K562 (cell line): Measurements from ENCODE around the gene NUDT22.

Experiments used
- CTBP1 ChIP-seq: fragments of 450-650 bp; IDR thresholded peaks from 2 replicates; pipeline ENCODE4 v1.6.1; 2016; ENCODE audit warnings: borderline replicate concordance
- POLR2A ChIP-seq: fragments of 450-650 bp; conservative IDR thresholded peaks from 2 replicates; pipeline ENCODE4 v1.6.1; 2016
- RCOR1 ChIP-seq, 2 experiments: IDR thresholded peaks; 2 replicates each; pipeline ENCODE4 v1.6.1; 2012; ENCODE audit warnings: low read depth in 2 of 2, low read length in 2 of 2, borderline replicate concordance in 1 of 2, improper control_type of control experiment in 1 of 2
- ZNF24 ChIP-seq: fragments of 450-650 bp; IDR thresholded peaks from 2 replicates; pipeline ENCODE4 v1.6.1; 2016
- ZNF436 ChIP-seq: fragments of 250-450, 450-650 bp; sonication (Bioruptor Pico); formaldehyde crosslinking; IDR thresholded peaks from 2 replicates; pipeline ENCODE4 v1.7.0; 2020; ENCODE audit warnings: mild to moderate bottlenecking
- TF ChIP-seq, protein P1 (sequence below), 3 experiments: IDR thresholded peaks in 2 of 3; conservative IDR thresholded peaks in 1 of 3; 2 replicates each; pipeline ENCODE4 v1.5.1; 2011 to 2012; ENCODE audit warnings: low read length in 3 of 3, mild to moderate bottlenecking in 3 of 3, control low read depth in 2 of 3, improper control_type of control experiment in 1 of 3, inconsistent platforms in 1 of 3, low read depth in 1 of 3, mixed read lengths in 1 of 3, moderate library complexity in 1 of 3; ENCODE audit not compliant: insufficient read depth in 2 of 3
- TF ChIP-seq, protein P2 (sequence below): fragments of 450-650 bp; formaldehyde crosslinking; IDR thresholded peaks from 2 replicates; pipeline ENCODE4 v1.4.0; 2022; ENCODE audit warnings: missing genetic modification characterization

DNA sequence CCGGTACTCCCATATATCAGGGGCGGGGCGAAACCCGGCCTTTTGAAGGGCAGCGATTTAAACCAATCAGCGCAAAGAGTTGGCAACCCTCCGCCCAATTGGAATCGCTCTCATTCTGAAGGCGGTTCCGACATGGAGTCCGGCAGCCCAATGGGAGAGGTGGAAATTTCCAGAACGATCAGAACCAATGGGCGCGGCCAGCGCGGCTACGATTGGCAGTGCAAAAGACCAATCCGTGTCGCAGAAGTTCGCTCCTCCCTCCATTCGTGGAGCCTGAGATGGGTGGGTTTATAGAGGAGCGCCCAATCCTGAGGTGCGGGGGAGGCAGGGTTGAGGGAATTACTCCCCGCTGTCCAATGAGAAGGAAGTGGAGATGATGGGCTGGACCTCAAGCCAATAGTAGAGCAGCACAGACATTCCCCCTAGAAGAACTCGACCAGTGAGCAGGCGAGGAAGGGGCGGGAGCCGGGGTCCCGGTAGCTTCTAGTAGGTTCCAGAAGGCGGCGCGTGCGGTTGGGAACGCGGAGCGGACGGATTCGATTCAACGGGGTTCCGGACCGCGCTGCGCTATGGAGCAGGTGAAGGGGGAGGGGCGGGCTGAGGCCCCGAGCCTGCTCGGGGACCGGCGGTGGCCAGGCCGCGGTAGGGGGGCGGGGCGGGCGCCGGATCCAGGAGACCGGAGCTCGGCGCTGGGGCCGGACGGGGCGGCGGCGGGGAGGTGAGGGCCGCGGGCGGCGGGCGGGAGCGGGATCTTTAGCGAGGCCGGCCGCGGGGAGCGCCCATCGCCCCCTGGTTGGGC, 40.2 kb upstream of the NUDT22 start, which contains the start of gene STIP1:
- TF ChIP-seq ZNF24 (no peak), CTBP1 (no peak), POLR2A (no peak), RCOR1 (IDR thresholded peaks at IDR 0.05; ENCODE audit: borderline replicate concordance in 1 of 2, low read depth in 2 of 2, low read length in 2 of 2) (peak in 1 of 2 experiments; percentile 46; a peak in 2 of 4 replicates), ZNF436 (no peak)
- TF ChIP-seq, protein P1, sequence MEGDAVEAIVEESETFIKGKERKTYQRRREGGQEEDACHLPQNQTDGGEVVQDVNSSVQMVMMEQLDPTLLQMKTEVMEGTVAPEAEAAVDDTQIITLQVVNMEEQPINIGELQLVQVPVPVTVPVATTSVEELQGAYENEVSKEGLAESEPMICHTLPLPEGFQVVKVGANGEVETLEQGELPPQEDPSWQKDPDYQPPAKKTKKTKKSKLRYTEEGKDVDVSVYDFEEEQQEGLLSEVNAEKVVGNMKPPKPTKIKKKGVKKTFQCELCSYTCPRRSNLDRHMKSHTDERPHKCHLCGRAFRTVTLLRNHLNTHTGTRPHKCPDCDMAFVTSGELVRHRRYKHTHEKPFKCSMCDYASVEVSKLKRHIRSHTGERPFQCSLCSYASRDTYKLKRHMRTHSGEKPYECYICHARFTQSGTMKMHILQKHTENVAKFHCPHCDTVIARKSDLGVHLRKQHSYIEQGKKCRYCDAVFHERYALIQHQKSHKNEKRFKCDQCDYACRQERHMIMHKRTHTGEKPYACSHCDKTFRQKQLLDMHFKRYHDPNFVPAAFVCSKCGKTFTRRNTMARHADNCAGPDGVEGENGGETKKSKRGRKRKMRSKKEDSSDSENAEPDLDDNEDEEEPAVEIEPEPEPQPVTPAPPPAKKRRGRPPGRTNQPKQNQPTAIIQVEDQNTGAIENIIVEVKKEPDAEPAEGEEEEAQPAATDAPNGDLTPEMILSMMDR (IDR thresholded peaks at IDR 0.05 in 2 of 3, conservative IDR thresholded peaks at IDR 0.05 in 1 of 3; ENCODE audit: insufficient read depth in 2 of 3, low read depth in 1 of 3, low read length in 3 of 3) = peak; percentile 58 to 70 (median 64); a peak in 5 of 6 replicates
- TF ChIP-seq, protein P2, sequence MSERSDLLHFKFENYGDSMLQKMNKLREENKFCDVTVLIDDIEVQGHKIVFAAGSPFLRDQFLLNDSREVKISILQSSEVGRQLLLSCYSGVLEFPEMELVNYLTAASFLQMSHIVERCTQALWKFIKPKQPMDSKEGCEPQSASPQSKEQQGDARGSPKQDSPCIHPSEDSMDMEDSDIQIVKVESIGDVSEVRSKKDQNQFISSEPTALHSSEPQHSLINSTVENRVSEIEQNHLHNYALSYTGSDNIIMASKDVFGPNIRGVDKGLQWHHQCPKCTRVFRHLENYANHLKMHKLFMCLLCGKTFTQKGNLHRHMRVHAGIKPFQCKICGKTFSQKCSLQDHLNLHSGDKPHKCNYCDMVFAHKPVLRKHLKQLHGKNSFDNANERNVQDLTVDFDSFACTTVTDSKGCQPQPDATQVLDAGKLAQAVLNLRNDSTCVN = no peak
